HepG2 (cell line): ENCODE data around the gene MVP. TPM values are rescaled to one million over a fixed set of nuclear protein-coding genes. Genes with fewer than 3 reads are reported as not detected.
"Not testable (repeated sequence)": the region's sequence is repeated elsewhere in the genome, so short reads cannot be mapped to it uniquely, and the experiment has no call there.

Experiments
- ATAC-seq: fragments of 200-7000 bp; cut with Tn5 transposase; 3 replicates; pipeline ENCODE4 v1.9.1; 2020; ENCODE audit warnings: mild to moderate bottlenecking, moderate library complexity
- BruUV-seq: library from RNA; stranded (reverse); fragments of 400-500 nt; replicated peaks from 2 replicates; lab custom pipeline; 2021; lab: Mats Ljungman, UMichigan
- CTCF ChIA-PET: fragments of 300-600 bp; formaldehyde crosslinking; extraction: SDS; loops from one replicate; lab custom pipeline; 2021; ENCODE audit warnings: low total read pairs, inconsistent platforms, low intra/inter-chr PET ratio; lab: Yijun Ruan, JAX
- POLR2A ChIA-PET: fragments of 350-600 bp; sonication (Branson Sonifier 250); formaldehyde crosslinking; loops from one replicate; lab custom pipeline; 2020; ENCODE audit warnings: antibody characterized with exemption, inconsistent platforms; lab: Yijun Ruan, JAX
- DNase-seq: peaks from one replicate; pipeline ENCODE4 v3.0.0-alpha.2; 2015; ENCODE audit warnings: low spot score
- FAIRE-seq: peaks from 3 replicates; lab custom pipeline; 2011; peaks lifted over from hg19 to GRCh38; lab: Jason Lieb, UNC
- H2AFZ ChIP-seq: one replicate; pipeline ENCODE4 v1.6.1; 2011; ENCODE audit warnings: low read length, inconsistent platforms
- H3K27ac ChIP-seq: fragments of 300-600 bp; 3 replicates; pipeline ENCODE4 v1.8.0; 2011; ENCODE audit warnings: mixed run types, mild to moderate bottlenecking, mixed read lengths, low read length, inconsistent platforms; ENCODE audit not compliant: insufficient read depth; ENCODE audit errors: extremely low read length
- H3K27me3 ChIP-seq, 2 experiments: fragments of 200-600 bp in 1 of 2; 2 replicates in 1 of 2; 3 replicates in 1 of 2; pipeline versions ENCODE4 v1.6.0 to v1.8.0; 2011; ENCODE audit warnings: low read length in 2 of 2, mild to moderate bottlenecking in 2 of 2, moderate library complexity in 2 of 2, inconsistent platforms in 1 of 2; ENCODE audit not compliant: insufficient read depth in 2 of 2, control insufficient read depth in 1 of 2
- H3K36me3 ChIP-seq, 2 experiments: fragments of 200-600 bp in 1 of 2; replicated peaks in 1 of 2; 2 replicates in 1 of 2; 3 replicates in 1 of 2; pipeline versions ENCODE4 v1.5.1 to v1.8.0; 2011; ENCODE audit warnings: low read length in 2 of 2, inconsistent platforms in 1 of 2; ENCODE audit not compliant: insufficient read depth in 2 of 2, control insufficient read depth in 1 of 2
- H3K4me1 ChIP-seq: 2 replicates; pipeline ENCODE4 v1.5.1; 2012; ENCODE audit warnings: low read length, inconsistent platforms; ENCODE audit not compliant: insufficient read depth
- H3K4me2 ChIP-seq: 2 replicates; pipeline ENCODE4 v1.6.0; 2011; ENCODE audit warnings: low read depth, low read length, inconsistent platforms
- H3K4me3 ChIP-seq, 3 experiments: fragments of 200-600 bp in 1 of 3; sonication (generic), shearing (Covaris generic) in 1 of 3; replicated peaks in 1 of 3; 2 replicates each; pipeline ENCODE4 v1.5.1; 2011 to 2016; ENCODE audit warnings: low read length in 3 of 3, inconsistent platforms in 2 of 3, low read depth in 2 of 3, mild to moderate bottlenecking in 2 of 3, control low read depth in 1 of 3, mixed read lengths in 1 of 3; ENCODE audit not compliant: insufficient read depth in 1 of 3
- H3K79me2 ChIP-seq: one replicate; pipeline ENCODE4 v1.6.1; 2011; ENCODE audit warnings: low read length, inconsistent platforms; ENCODE audit not compliant: insufficient read depth
- H3K9ac ChIP-seq: 2 replicates; pipeline ENCODE4 v1.6.0; 2011; ENCODE audit warnings: mild to moderate bottlenecking, low read depth, low read length, inconsistent platforms; ENCODE audit not compliant: insufficient read depth
- H3K9me3 ChIP-seq: 2 replicates; pipeline ENCODE4 v1.5.1; 2012; ENCODE audit warnings: mild to moderate bottlenecking, low read length
- H4K20me1 ChIP-seq: 2 replicates; pipeline ENCODE4 v1.6.0; 2011; ENCODE audit warnings: inconsistent platforms, mild to moderate bottlenecking, low read length, moderate library complexity; ENCODE audit not compliant: insufficient read depth
- ATF3 ChIP-seq: sonication (generic); formaldehyde crosslinking; IDR thresholded peaks from 2 replicates; pipeline ENCODE4 v1.4.0; 2020; ENCODE audit warnings: missing genetic modification reagents
- ATF4 ChIP-seq, 2 experiments: fragments of 450-650 bp in 1 of 2; sonication (generic) in 1 of 2; formaldehyde crosslinking; IDR thresholded peaks; 2 replicates each; pipeline versions ENCODE4 v1.5.0 to v1.8.0; 2020 to 2022; ENCODE audit warnings: mild to moderate bottlenecking in 1 of 2, missing genetic modification reagents in 1 of 2
- CEBPB ChIP-seq: IDR thresholded peaks from 2 replicates; pipeline ENCODE4 v1.6.1; 2011; ENCODE audit warnings: low read depth, low read length, improper control_type of control experiment, borderline replicate concordance
- CEBPG ChIP-seq: IDR thresholded peaks from 2 replicates; pipeline ENCODE4 v1.6.1; 2016
- HNF4A ChIP-seq: sonication (generic); formaldehyde crosslinking; IDR thresholded peaks from 2 replicates; pipeline ENCODE4 v1.4.0; 2020; ENCODE audit warnings: missing genetic modification reagents
- SALL1 ChIP-seq: sonication (generic); formaldehyde crosslinking; IDR thresholded peaks from 2 replicates; pipeline ENCODE4 v1.8.0; 2022; ENCODE audit warnings: mild to moderate bottlenecking, missing genetic modification reagents
- ZMYM3 ChIP-seq: sonication (generic); formaldehyde crosslinking; IDR thresholded peaks from 2 replicates; pipeline ENCODE4 v1.5.1; 2020; ENCODE audit warnings: mild to moderate bottlenecking, missing genetic modification reagents
- ZNF362 ChIP-seq: sonication (generic); formaldehyde crosslinking; IDR thresholded peaks from 2 replicates; pipeline ENCODE4 v1.4.0; 2020; ENCODE audit warnings: missing genetic modification reagents, mild to moderate bottlenecking, borderline replicate concordance
- ZNF460 ChIP-seq: sonication (generic); formaldehyde crosslinking; IDR thresholded peaks from 2 replicates; pipeline ENCODE4 v1.5.1; 2020; ENCODE audit warnings: missing genetic modification reagents, mild to moderate bottlenecking, borderline replicate concordance
- ZNF572 ChIP-seq: sonication (generic); formaldehyde crosslinking; IDR thresholded peaks from 2 replicates; pipeline ENCODE4 v1.5.1; 2020; ENCODE audit warnings: mild to moderate bottlenecking, missing genetic modification reagents
- WGBS: methylation state at CpG from one replicate; pipeline ENCODE4 v1.1.6; 2017; ENCODE audit warnings: low lambda C conversion rate; 5-methylcytosine and 5-hydroxymethylcytosine counted together
- in situ Hi-C: cut with HindIII; loops from 2 replicates; pipeline ENCODE4 v1.10.0; 2017; ENCODE audit warnings: low pct_unique_long_range_greater_than_20kb; ENCODE audit not compliant: extremely low pct_ligation_motif_present
- intact Hi-C: fragments of 100-400 bp; cut with micrococcal nuclease; formaldehyde crosslinking; loops from one replicate; pipeline ENCODE4 v1.10.0; 2022; ENCODE audit not compliant: unreplicated experiment
- polyA plus RNA-seq, 8 experiments: library from polyadenylated mRNA; depleted of rRNA in 3 of 8; stranded (reverse) in 7 of 8; unstranded in 1 of 8; fragments of >200 nt; fragmentation: Illumina TruSeq in 4 of 8; extraction: Trizol in 4 of 8; gene quantifications; 2 replicates each; pipeline versions ENCODE4 v1.2.1 to v1.2.3, GENCODE V29; 2011 to 2016; ENCODE audit warnings: low read depth in 4 of 8, missing spikeins in 1 of 8, mixed read lengths in 1 of 8; ENCODE audit not compliant: insufficient read depth in 1 of 8
- total RNA-seq, 5 experiments: library from RNA; depleted of rRNA; stranded (reverse); fragments of >200 nt; fragmentation: Illumina TruSeq; extraction: Trizol; gene quantifications; 2 replicates each; pipeline ENCODE4 v1.2.3, GENCODE V29; 2016; ENCODE audit warnings: low read depth in 1 of 5
- TF ChIP-seq, protein P1 (sequence below): sonication (generic); formaldehyde crosslinking; IDR thresholded peaks from 2 replicates; pipeline ENCODE4 v1.8.1; 2022; ENCODE audit warnings: low read depth, mild to moderate bottlenecking, missing genetic modification reagents
- TF ChIP-seq, protein P2 (sequence below): sonication (generic); formaldehyde crosslinking; IDR thresholded peaks from 2 replicates; pipeline ENCODE4 v1.9.0; 2022; ENCODE audit warnings: missing genetic modification reagents, mild to moderate bottlenecking, borderline replicate concordance
- TF ChIP-seq, protein P3 (sequence below): sonication (generic); formaldehyde crosslinking; IDR thresholded peaks from 2 replicates; pipeline ENCODE4 v1.5.0; 2020; ENCODE audit warnings: mild to moderate bottlenecking, missing genetic modification reagents

Gene MVP
- total and polyA plus RNA-seq, 2 of the 13 experiments (the other 11 are each of a cell fraction or from before 2014, with no cell fraction given): 22.9 to 43.5 TPM

DNA sequence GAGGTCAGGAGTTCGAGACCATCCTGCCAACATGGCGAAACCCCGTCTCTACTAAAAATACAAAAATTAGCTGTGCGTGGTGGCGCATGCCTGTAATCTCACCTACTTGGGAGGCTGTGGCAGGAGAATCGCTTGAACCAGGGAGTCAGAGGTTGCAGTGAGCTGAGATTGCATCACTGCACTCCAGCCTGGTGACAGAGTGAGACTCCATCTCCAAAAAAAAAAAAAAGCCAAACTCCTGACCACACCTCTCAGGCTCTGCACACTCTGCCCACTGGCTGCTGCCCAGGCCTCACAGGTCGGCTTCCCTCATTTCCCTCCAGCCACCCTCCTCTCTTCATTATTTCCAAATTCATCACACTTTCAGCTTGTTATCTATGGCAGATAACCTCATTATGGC, 47.9 kb upstream of the MVP start:
- in situ Hi-C loops, H3K9me3 ChIP-seq, DNase-seq, BruUV-seq, H4K20me1 ChIP-seq, H3K4me3 ChIP-seq, H2AFZ ChIP-seq, H3K27me3 ChIP-seq, H3K36me3 ChIP-seq, H3K9ac ChIP-seq, H3K79me2 ChIP-seq, intact Hi-C loops, CTCF ChIA-PET, FAIRE-seq: not testable (repeated sequence)
- Histone ChIP-seq H3K4me2 (peak overlapping the region; percentile 41; the same call in 1 of the 2 replicates), H3K27ac (peak overlapping the region; percentile 20), H3K4me1 (peaks cover 58% of the 10 kb centered on the region)
- ATAC-seq: peak; percentile 42; the same call in 2 of the 3 replicates
- WGBS: 52% methylated on average over 7 of the region's 7 CpGs
- POLR2A ChIA-PET: interaction anchor here (0.7 to 2.3 kb wide), 5 partner anchors 9 to 58 kb away, joined by 3 to 9 read pairs (median 4); partner anchors contain the start of genes KIF22 and PAGR1
- peak; percentile 62; the same call in 1 of the 2 replicates for TF ChIP-seq ZNF362
- TF ChIP-seq, protein P1, sequence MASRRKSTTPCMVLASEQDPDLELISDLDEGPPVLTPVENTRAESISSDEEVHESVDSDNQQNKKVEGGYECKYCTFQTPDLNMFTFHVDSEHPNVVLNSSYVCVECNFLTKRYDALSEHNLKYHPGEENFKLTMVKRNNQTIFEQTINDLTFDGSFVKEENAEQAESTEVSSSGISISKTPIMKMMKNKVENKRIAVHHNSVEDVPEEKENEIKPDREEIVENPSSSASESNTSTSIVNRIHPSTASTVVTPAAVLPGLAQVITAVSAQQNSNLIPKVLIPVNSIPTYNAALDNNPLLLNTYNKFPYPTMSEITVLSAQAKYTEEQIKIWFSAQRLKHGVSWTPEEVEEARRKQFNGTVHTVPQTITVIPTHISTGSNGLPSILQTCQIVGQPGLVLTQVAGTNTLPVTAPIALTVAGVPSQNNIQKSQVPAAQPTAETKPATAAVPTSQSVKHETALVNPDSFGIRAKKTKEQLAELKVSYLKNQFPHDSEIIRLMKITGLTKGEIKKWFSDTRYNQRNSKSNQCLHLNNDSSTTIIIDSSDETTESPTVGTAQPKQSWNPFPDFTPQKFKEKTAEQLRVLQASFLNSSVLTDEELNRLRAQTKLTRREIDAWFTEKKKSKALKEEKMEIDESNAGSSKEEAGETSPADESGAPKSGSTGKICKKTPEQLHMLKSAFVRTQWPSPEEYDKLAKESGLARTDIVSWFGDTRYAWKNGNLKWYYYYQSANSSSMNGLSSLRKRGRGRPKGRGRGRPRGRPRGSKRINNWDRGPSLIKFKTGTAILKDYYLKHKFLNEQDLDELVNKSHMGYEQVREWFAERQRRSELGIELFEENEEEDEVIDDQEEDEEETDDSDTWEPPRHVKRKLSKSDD (CRISPR knock-in tag): peak; percentile 34; the same call in 1 of the 2 replicates
- 0 out of 2 replicates have a peak, but pooled peaks have one; percentile 19 for TF ChIP-seq SALL1 (CRISPR knock-in tag)
- TF ChIP-seq CEBPG (CRISPR knock-in tag): peak; percentile 79
- TF ChIP-seq ZMYM3: peak; percentile 87
- TF ChIP-seq ATF4 (CRISPR knock-in tag; IDR thresholded peaks at IDR 0.05): peak in 1 of 2 experiments; percentile 51; a peak in 1 of 4 replicates
- TF ChIP-seq ATF3 (CRISPR knock-in tag): peak; percentile 78
- TF ChIP-seq ZNF460 (CRISPR knock-in tag): peak; percentile 95
- 0 out of 2 replicates have a peak, but pooled peaks have one; percentile 8 for TF ChIP-seq HNF4A (CRISPR knock-in tag)
- TF ChIP-seq, protein P2, sequence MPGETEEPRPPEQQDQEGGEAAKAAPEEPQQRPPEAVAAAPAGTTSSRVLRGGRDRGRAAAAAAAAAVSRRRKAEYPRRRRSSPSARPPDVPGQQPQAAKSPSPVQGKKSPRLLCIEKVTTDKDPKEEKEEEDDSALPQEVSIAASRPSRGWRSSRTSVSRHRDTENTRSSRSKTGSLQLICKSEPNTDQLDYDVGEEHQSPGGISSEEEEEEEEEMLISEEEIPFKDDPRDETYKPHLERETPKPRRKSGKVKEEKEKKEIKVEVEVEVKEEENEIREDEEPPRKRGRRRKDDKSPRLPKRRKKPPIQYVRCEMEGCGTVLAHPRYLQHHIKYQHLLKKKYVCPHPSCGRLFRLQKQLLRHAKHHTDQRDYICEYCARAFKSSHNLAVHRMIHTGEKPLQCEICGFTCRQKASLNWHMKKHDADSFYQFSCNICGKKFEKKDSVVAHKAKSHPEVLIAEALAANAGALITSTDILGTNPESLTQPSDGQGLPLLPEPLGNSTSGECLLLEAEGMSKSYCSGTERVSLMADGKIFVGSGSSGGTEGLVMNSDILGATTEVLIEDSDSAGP: 0 out of 2 replicates have a peak, but pooled peaks have one; percentile 5
- TF ChIP-seq, protein P3, sequence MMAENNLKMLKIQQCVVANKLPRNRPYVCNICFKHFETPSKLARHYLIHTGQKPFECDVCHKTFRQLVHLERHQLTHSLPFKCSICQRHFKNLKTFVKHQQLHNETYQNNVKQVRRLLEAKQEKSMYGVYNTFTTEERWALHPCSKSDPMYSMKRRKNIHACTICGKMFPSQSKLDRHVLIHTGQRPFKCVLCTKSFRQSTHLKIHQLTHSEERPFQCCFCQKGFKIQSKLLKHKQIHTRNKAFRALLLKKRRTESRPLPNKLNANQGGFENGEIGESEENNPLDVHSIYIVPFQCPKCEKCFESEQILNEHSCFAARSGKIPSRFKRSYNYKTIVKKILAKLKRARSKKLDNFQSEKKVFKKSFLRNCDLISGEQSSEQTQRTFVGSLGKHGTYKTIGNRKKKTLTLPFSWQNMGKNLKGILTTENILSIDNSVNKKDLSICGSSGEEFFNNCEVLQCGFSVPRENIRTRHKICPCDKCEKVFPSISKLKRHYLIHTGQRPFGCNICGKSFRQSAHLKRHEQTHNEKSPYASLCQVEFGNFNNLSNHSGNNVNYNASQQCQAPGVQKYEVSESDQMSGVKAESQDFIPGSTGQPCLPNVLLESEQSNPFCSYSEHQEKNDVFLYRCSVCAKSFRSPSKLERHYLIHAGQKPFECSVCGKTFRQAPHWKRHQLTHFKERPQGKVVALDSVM (CRISPR knock-in tag): peak; percentile 24; the same call in 1 of the 2 replicates
- TF ChIP-seq CEBPB: peak; percentile 47; the same call in 1 of the 2 replicates
- TF ChIP-seq ZNF572 (CRISPR knock-in tag): 0 out of 2 replicates have a peak, but pooled peaks have one; percentile 23
